Measurements from ENCODE around the gene ATP1A4. TPM values are rescaled to one million over a fixed set of nuclear protein-coding genes. Genes with fewer than 3 reads are reported as not detected.

ATP1A4 gene
- total RNA-seq, 1 donor from 2014 or later, result not detected

GRCh38 chr1:160136121-160136925 lies 15.1 kb upstream of the ATP1A4 start:
- Mint-ChIP-seq H3K9me3 (ENCODE audit: unreplicated experiment) (peaks cover 8% of the 10 kb centered on the region), H3K4me1 (ENCODE audit: low read depth, unreplicated experiment) (no peaks in the 10 kb centered on the region), H3K4me3 (ENCODE audit: unreplicated experiment) (no peak overlapping the region), H3K27me3 (ENCODE audit: low read depth, unreplicated experiment) (peaks cover 34% of the 10 kb centered on the region), H3K27ac (ENCODE audit: unreplicated experiment) (no peak overlapping the region), H3K36me3 (ENCODE audit: low read depth, unreplicated experiment) (peaks cover 8% of the 10 kb centered on the region)
- no peak overlapping the region for H3K27ac ChIP-seq (ENCODE audit: low read depth, low read length)
- H3K4me1 ChIP-seq (ENCODE audit: insufficient read depth, low read length), result no peaks in the 10 kb centered on the region
- no peaks in the 10 kb centered on the region for H3K36me3 ChIP-seq (ENCODE audit: insufficient read depth, low read length)
- H3K9ac ChIP-seq (ENCODE audit: low read length), result no peak overlapping the region
- H3K27me3 ChIP-seq (ENCODE audit: insufficient read depth, low read length), result peaks cover 16% of the 10 kb centered on the region
- no peaks in the 10 kb centered on the region for H3K79me2 ChIP-seq (ENCODE audit: insufficient read depth, low read length)
- H4K20me1 ChIP-seq (ENCODE audit: insufficient read depth, low read length), result no peaks in the 10 kb centered on the region
- no peak overlapping the region for H3K4me3 ChIP-seq (ENCODE audit: insufficient read depth, low read depth, low read length)
- H2AFZ ChIP-seq (ENCODE audit: low read depth, low read length), result no peak overlapping the region
- no peak for FAIRE-seq
- DNase-seq (ENCODE audit: low read depth), result no peak
- no peak overlapping the region for H3K4me2 ChIP-seq (ENCODE audit: low read length)
- TF ChIP-seq CTCF (IDR thresholded peaks at IDR 0.05; ENCODE audit: insufficient read depth, low read depth, low read length), result no peak
- TF ChIP-seq EZH2 (IDR thresholded peaks at IDR 0.05; ENCODE audit: insufficient read depth, low read length), result no peak
- H3K9me3 ChIP-seq (ENCODE audit: insufficient read depth, low read depth, low read length), result no peaks in the 10 kb centered on the region

- Mint-ChIP-seq H3K4me1 (ENCODE audit: low read depth, unreplicated experiment) (no peaks in the 10 kb centered on the region), H3K9me3 (ENCODE audit: unreplicated experiment) (peaks cover 11% of the 10 kb centered on the region), H3K36me3 (ENCODE audit: low read depth, unreplicated experiment) (peaks cover 8% of the 10 kb centered on the region)
Observed at GRCh38 chr1:160136926-160137200, 14.5 kb upstream of the ATP1A4 start.

More at GRCh38 chr1:160136926-160137200, 14.5 kb upstream of the ATP1A4 start:
- TF ChIP-seq EZH2 (IDR thresholded peaks at IDR 0.05; ENCODE audit: insufficient read depth, low read length) (no peak), CTCF (IDR thresholded peaks at IDR 0.05; ENCODE audit: insufficient read depth, low read depth, low read length) (no peak)
- no peak overlapping the region for H3K4me3 ChIP-seq (ENCODE audit: insufficient read depth, low read depth, low read length)
- FAIRE-seq (no peak), DNase-seq (ENCODE audit: low read depth) (no peak)
- H4K20me1 ChIP-seq (ENCODE audit: insufficient read depth, low read length), result no peaks in the 10 kb centered on the region
- Mint-ChIP-seq H3K27me3 (ENCODE audit: low read depth, unreplicated experiment) (peaks cover 37% of the 10 kb centered on the region), H3K27ac (ENCODE audit: unreplicated experiment) (no peak overlapping the region), H3K4me3 (ENCODE audit: unreplicated experiment) (no peak overlapping the region)
- H3K4me2 ChIP-seq (ENCODE audit: low read length), result no peak overlapping the region
- no peaks in the 10 kb centered on the region for H3K79me2 ChIP-seq (ENCODE audit: insufficient read depth, low read length)
- H3K36me3 ChIP-seq (ENCODE audit: insufficient read depth, low read length), result no peaks in the 10 kb centered on the region
- no peaks in the 10 kb centered on the region for H3K4me1 ChIP-seq (ENCODE audit: insufficient read depth, low read length)
- no peaks in the 10 kb centered on the region for H3K9me3 ChIP-seq (ENCODE audit: insufficient read depth, low read depth, low read length)
- H3K27me3 ChIP-seq (ENCODE audit: insufficient read depth, low read length), result peaks cover 14% of the 10 kb centered on the region
- H3K27ac ChIP-seq (ENCODE audit: low read depth, low read length), result no peak overlapping the region
- H3K9ac ChIP-seq (ENCODE audit: low read length), result no peak overlapping the region
- no peak overlapping the region for H2AFZ ChIP-seq (ENCODE audit: low read depth, low read length)
